Spleen (tissue), 11 donors: ENCODE measurements around the gene KLC1. TPM values are rescaled to one million over a fixed set of nuclear protein-coding genes. Genes with fewer than 3 reads are reported as not detected.

Experiments used
- DNase-seq: peaks from one replicate; pipeline ENCODE4 v3.0.0-alpha.2; 2020
- H3K27ac ChIP-seq, 8 donors: fragments of 200-600 bp; sonication (generic) in 7 of 8; 1 replicate in 4 of 8; 2 replicates in 4 of 8; pipeline versions ENCODE4 v1.5.0 to v1.8.0; 2016 to 2021; ENCODE audit warnings: inconsistent platforms in 4 of 8, mild to moderate bottlenecking in 4 of 8, moderate library complexity in 1 of 8
- H3K27me3 ChIP-seq, 7 donors: fragments of 200-600 bp; sonication (generic) in 6 of 7; replicated peaks in 1 of 7; 1 replicate in 4 of 7; 2 replicates in 3 of 7; pipeline versions ENCODE4 v1.5.0 to v1.8.0; 2016 to 2021; ENCODE audit warnings: inconsistent platforms in 3 of 7, mild to moderate bottlenecking in 1 of 7
- H3K36me3 ChIP-seq, 6 donors: fragments of 200-600 bp; sonication (generic) in 5 of 6; 1 replicate in 4 of 6; 2 replicates in 2 of 6; pipeline versions ENCODE4 v1.5.0 to v1.8.0; 2016 to 2021; ENCODE audit warnings: inconsistent platforms in 2 of 6
- H3K4me1 ChIP-seq, 6 donors: fragments of 200-600 bp; sonication (generic) in 5 of 6; 1 replicate in 3 of 6; 2 replicates in 3 of 6; pipeline versions ENCODE4 v1.5.0 to v1.8.0; 2016 to 2021; ENCODE audit warnings: inconsistent platforms in 3 of 6
- H3K4me3 ChIP-seq, 8 donors: fragments of 200-600 bp; sonication (generic) in 7 of 8; 1 replicate in 4 of 8; 2 replicates in 4 of 8; pipeline versions ENCODE4 v1.5.0 to v1.8.0; 2016 to 2021; ENCODE audit warnings: inconsistent platforms in 4 of 8, mild to moderate bottlenecking in 4 of 8, moderate library complexity in 2 of 8
- H3K9me3 ChIP-seq, 8 donors: fragments of 200-600 bp; sonication (generic) in 7 of 8; 1 replicate in 4 of 8; 2 replicates in 4 of 8; pipeline versions ENCODE4 v1.5.0 to v1.8.0; 2016 to 2021; ENCODE audit warnings: inconsistent platforms in 4 of 8
- CTCF ChIP-seq, 11 experiments: fragments of 200-600 bp in 7 of 11; fragments of 450-650 bp in 4 of 11; sonication (generic) in 4 of 11; IDR thresholded peaks in 8 of 11; conservative IDR thresholded peaks in 3 of 11; 1 replicate in 7 of 11; 2 replicates in 4 of 11; pipeline versions ENCODE4 v1.4.0 to v1.8.0; 2016 to 2021; ENCODE audit warnings: antibody characterized with exemption in 11 of 11, inconsistent platforms in 4 of 11, mild to moderate bottlenecking in 1 of 11
- POLR2A ChIP-seq, 3 donors: fragments of 450-650 bp; IDR thresholded peaks; one replicate each; pipeline ENCODE4 v1.5.1; 2017; ENCODE audit warnings: antibody characterized with exemption in 3 of 3, mild to moderate bottlenecking in 1 of 3
- POLR2AphosphoS5 ChIP-seq, 3 donors: sonication (generic); formaldehyde crosslinking; IDR thresholded peaks; one replicate each; pipeline ENCODE4 v1.5.1; 2017; ENCODE audit warnings: antibody characterized with exemption in 3 of 3
- WGBS, 5 donors: extraction: QIAGEN DNeasy Blood & Tissue Kit in 3 of 5; methylation state at CpG; one replicate each; pipeline versions ENCODE4 v1.1.5 to v1.1.7; 2013 to 2018; 5-methylcytosine and 5-hydroxymethylcytosine counted together
- intact Hi-C: fragments of 100-400 bp; cut with DNase I; formaldehyde crosslinking; loops from one replicate; pipeline ENCODE4 v1.15.0; 2023; ENCODE audit warnings: low total_unique reads
- polyA plus RNA-seq, 3 donors: library from polyadenylated mRNA; stranded (reverse); fragments of 200-250 nt; gene quantifications; one replicate each; pipeline ENCODE4 v1.2.1, GENCODE V29; 2013
- total RNA-seq, 7 donors: library from RNA; depleted of rRNA in 3 of 7; stranded (reverse); fragments of >200 nt in 3 of 7; fragmentation: NEBNext Ultra II Directional in 4 of 7; extraction: Animal tissue kit (Norgen Biotek cat#: 25700) in 4 of 7; gene quantifications; one replicate each; pipeline versions ENCODE4 v1.1.0 to v1.2.1, GENCODE V29; 2016 to 2021
- donor health status: healthy with polysubstance abuse.
- donor health status: DM: no; HTN: no; CAD: no; lungs with moderate emphysema.
- donor health status: DM: no; HTN: no; CAD: no.
- donor health status: Bipolar disorder and iron deficiency.
- donor health status: healthy.
- donor health status: DM: no; HTN: no; CAD: no.
- donor health status: DM: yes; HTN: yes; CAD: no.

The KLC1 gene
- total and polyA plus RNA-seq, 10 donors: 54.1 to 333 (median 226) TPM

GRCh38 chr14:103634156-103634555, 5.1 kb downstream of the KLC1 start:
- Histone ChIP-seq H3K27me3 (no peaks in the 10 kb centered on the region), H3K27ac (peak overlapping the region in 1 of 8 donors; percentile 23), H3K4me1 (peaks cover 47 to 95% (median 86%) of the 10 kb centered on the region in 6 donors), H3K9me3 (no peaks in the 10 kb centered on the region), H3K36me3 (peaks cover 0 to 47% (median 0%) of the 10 kb centered on the region in 6 donors), H3K4me3 (no peak overlapping the region)
- DNase-seq: no peak
- no peak for TF ChIP-seq POLR2AphosphoS5 (IDR thresholded peaks at IDR 0.05)
- no peak for TF ChIP-seq POLR2A (IDR thresholded peaks at IDR 0.05)
- no peak for TF ChIP-seq CTCF (IDR thresholded peaks at IDR 0.05 in 8 of 11, conservative IDR thresholded peaks at IDR 0.05 in 3 of 11)
- 83 to 88% (median 86%) methylated on average over 4 of the region's 4 CpGs for WGBS, 5 donors
- intact Hi-C loops: no loop called here

- Histone ChIP-seq H3K9me3 (no peaks in the 10 kb centered on the region), H3K36me3 (peaks cover 0 to 30% (median 0%) of the 10 kb centered on the region in 6 donors), H3K27me3 (no peaks in the 10 kb centered on the region), H3K4me1 (peaks cover 31 to 100% (median 85%) of the 10 kb centered on the region in 6 donors), H3K27ac (no peak overlapping the region), H3K4me3 (no peak overlapping the region)
- WGBS, 5 donors: 81 to 97% (median 89%) methylated on average over 3 of the region's 3 CpGs
- TF ChIP-seq POLR2AphosphoS5 (IDR thresholded peaks at IDR 0.05): no peak
- no peak for TF ChIP-seq CTCF (IDR thresholded peaks at IDR 0.05 in 8 of 11, conservative IDR thresholded peaks at IDR 0.05 in 3 of 11)
- no peak for TF ChIP-seq POLR2A (IDR thresholded peaks at IDR 0.05)
- intact Hi-C loops: no loop called here
- no peak for DNase-seq
These were observed 9.6 kb downstream of the KLC1 start for GRCh38 chr14:103638594-103638993.

- TF ChIP-seq POLR2AphosphoS5 (IDR thresholded peaks at IDR 0.05) (no peak), CTCF (IDR thresholded peaks at IDR 0.05 in 8 of 11, conservative IDR thresholded peaks at IDR 0.05 in 3 of 11) (no peak), POLR2A (IDR thresholded peaks at IDR 0.05) (no peak)
- Histone ChIP-seq H3K27me3 (no peaks in the 10 kb centered on the region), H3K4me3 (no peak overlapping the region), H3K4me1 (peaks cover 16 to 100% (median 78%) of the 10 kb centered on the region in 6 donors), H3K36me3 (peaks cover 0 to 22% (median 0%) of the 10 kb centered on the region in 6 donors), H3K27ac (no peak overlapping the region), H3K9me3 (no peaks in the 10 kb centered on the region)
- intact Hi-C loops: no loop called here
- WGBS, 5 donors: 80 to 96% (median 94%) methylated on average over 4 of the region's 4 CpGs
- DNase-seq: no peak
These were observed 12.2 kb downstream of the KLC1 start for GRCh38 chr14:103641161-103641560.

GRCh38 chr14:103646189-103646588, 17.2 kb downstream of the KLC1 start:
- TF ChIP-seq CTCF (IDR thresholded peaks at IDR 0.05 in 8 of 11, conservative IDR thresholded peaks at IDR 0.05 in 3 of 11) (no peak), POLR2A (IDR thresholded peaks at IDR 0.05) (no peak), POLR2AphosphoS5 (IDR thresholded peaks at IDR 0.05) (no peak)
- Histone ChIP-seq H3K27ac (no peak overlapping the region), H3K4me1 (peaks cover 7 to 92% (median 54%) of the 10 kb centered on the region in 6 donors), H3K27me3 (no peaks in the 10 kb centered on the region), H3K9me3 (no peaks in the 10 kb centered on the region), H3K36me3 (peaks cover 0 to 20% (median 2%) of the 10 kb centered on the region in 6 donors), H3K4me3 (no peak overlapping the region)
- intact Hi-C loops: no loop called here
- 80 to 88% (median 81%) methylated on average over 3 of the region's 3 CpGs for WGBS, 5 donors
- peak; percentile 9 for DNase-seq
